Measurements from ENCODE around the gene RUSF1. TPM values are rescaled to one million over a fixed set of nuclear protein-coding genes. Genes with fewer than 3 reads are reported as not detected.

RUSF1 gene
- total RNA-seq, 1 donor: 25.0 TPM

Other genes with a start within 250 kb of the RUSF1 start
- 127 TPM for gene ITGAM, start 248.4 kb downstream of the RUSF1 start, total RNA-seq
- 190 TPM for gene ITGAX, start 153.2 kb downstream of the RUSF1 start, total RNA-seq
- gene ITGAD, start 115.1 kb downstream of the RUSF1 start, total RNA-seq: under 0.01 TPM
- not detected for gene COX6A2, start 80.0 kb downstream of the RUSF1 start, total RNA-seq
- not detected for gene ZNF843, start 65.6 kb downstream of the RUSF1 start, total RNA-seq
- 9.2 TPM for gene ARMC5, start 48.9 kb downstream of the RUSF1 start, total RNA-seq
- 1.4 TPM for gene TGFB1I1, start 36.2 kb downstream of the RUSF1 start, total RNA-seq
- gene SLC5A2, start 25.3 kb downstream of the RUSF1 start, total RNA-seq: 0.42 TPM
- gene AHSP, start 19.5 kb upstream of the RUSF1 start, total RNA-seq: 0.52 TPM

Measured in mononuclear cell (primary cell).